Muscle layer of colon (tissue), 2 donors: ENCODE measurements around the gene LGR6.

Experiments used
- H3K27ac ChIP-seq: one replicate; pipeline ENCODE4 v1.7.0; 2013; ENCODE audit warnings: low read depth, mild to moderate bottlenecking, low read length, moderate library complexity
- H3K27me3 ChIP-seq, 2 donors: one replicate each; pipeline ENCODE4 v1.7.0; 2013; ENCODE audit warnings: low read length in 2 of 2, mild to moderate bottlenecking in 2 of 2; ENCODE audit not compliant: insufficient read depth in 2 of 2, control insufficient read depth in 1 of 2
- H3K36me3 ChIP-seq: one replicate; pipeline ENCODE4 v1.7.0; 2013; ENCODE audit warnings: mild to moderate bottlenecking, low read length; ENCODE audit not compliant: insufficient read depth
- H3K4me1 ChIP-seq: one replicate; pipeline ENCODE4 v1.7.0; 2013; ENCODE audit warnings: mild to moderate bottlenecking, low read length; ENCODE audit not compliant: insufficient read depth
- H3K4me3 ChIP-seq, 2 donors: one replicate each; pipeline ENCODE4 v1.7.0; 2013; ENCODE audit warnings: low read length in 2 of 2, low read depth in 1 of 2, mild to moderate bottlenecking in 1 of 2, moderate library complexity in 1 of 2
- H3K9ac ChIP-seq: one replicate; pipeline ENCODE4 v1.7.0; 2013; ENCODE audit warnings: low read length
- H3K9me3 ChIP-seq: one replicate; pipeline ENCODE4 v1.7.0; 2013; ENCODE audit warnings: mild to moderate bottlenecking, low read length
- donor health status: abdominal sarcoma.
- donor health status: Adenocarcinoma of cecum.

Gene LGR6

DNA sequence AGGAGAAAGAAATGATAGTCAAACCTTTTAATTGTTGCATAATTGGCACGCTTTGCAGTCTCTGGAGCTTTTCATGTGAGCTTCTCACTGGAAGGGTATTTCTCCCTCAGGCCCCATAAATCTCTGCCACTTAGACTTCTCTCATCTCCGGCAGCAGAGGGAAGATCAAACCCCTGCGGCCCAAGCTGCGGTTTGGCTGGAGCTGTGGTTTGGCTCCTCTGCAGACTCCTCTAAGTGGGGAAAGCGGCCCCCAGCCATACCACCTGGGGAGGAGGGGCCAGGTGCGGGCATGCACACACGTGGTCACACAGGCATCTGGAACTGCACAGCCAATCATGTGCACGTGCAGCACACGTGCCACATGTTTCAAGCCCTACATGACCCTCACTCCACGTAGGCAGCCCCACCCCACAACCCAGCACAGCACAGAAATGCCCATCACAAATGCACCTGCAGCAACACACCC, 89.8 kb downstream of the LGR6 start:
- Histone ChIP-seq H3K9me3 (no peaks in the 10 kb centered on the region), H3K27me3 (no peaks in the 10 kb centered on the region), H3K4me3 (no peak overlapping the region), H3K27ac (no peak overlapping the region), H3K36me3 (no peaks in the 10 kb centered on the region), H3K9ac (no peak overlapping the region), H3K4me1 (no peaks in the 10 kb centered on the region)

DNA sequence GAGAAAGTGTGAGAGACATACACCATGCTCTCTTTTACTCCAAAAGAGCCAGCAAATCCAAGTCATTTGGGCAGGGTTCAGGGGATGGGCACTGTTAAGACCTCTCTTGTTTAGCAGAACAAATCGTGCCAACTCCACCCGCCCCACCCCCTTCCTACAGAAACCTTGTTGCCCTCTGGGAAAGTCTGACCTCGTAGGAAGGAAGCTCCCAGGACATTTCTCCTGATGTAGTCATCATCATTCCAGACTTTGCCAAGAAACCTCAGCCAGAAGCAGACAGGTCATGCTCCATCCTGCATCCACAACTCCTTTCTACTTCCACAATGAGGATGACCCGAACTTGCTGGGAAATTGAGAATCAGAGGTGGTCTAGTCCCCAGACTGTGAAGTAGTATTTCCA, 90.4 kb downstream of the LGR6 start:
- H3K36me3 ChIP-seq: no peaks in the 10 kb centered on the region
- H3K4me3 ChIP-seq: no peak overlapping the region
- H3K9ac ChIP-seq: no peak overlapping the region
- H3K4me1 ChIP-seq: no peaks in the 10 kb centered on the region
- H3K9me3 ChIP-seq: no peaks in the 10 kb centered on the region
- H3K27ac ChIP-seq: no peak overlapping the region
- H3K27me3 ChIP-seq: no peaks in the 10 kb centered on the region

DNA sequence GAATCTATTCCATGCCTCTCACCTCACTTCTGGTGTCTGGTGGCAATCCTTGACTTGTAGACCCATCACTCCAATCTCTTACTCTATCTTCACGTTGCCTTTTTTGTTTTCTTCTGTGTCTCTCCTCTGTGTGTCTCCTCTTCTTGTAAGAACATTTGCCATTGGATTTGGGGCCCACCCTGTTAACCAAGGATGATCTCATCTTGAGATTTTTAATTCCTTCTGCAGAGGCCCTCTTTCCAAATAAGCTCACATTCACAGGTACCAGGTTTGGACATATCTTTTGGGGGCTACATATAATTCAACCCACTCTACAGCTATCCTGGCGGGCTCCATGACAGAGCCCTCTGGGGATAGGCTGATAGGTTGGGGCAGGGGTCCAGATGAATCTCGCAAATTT, 92.3 kb downstream of the LGR6 start:
- no peaks in the 10 kb centered on the region for H3K4me1 ChIP-seq
- no peaks in the 10 kb centered on the region for H3K9me3 ChIP-seq
- no peaks in the 10 kb centered on the region for H3K27me3 ChIP-seq
- no peak overlapping the region for H3K27ac ChIP-seq
- H3K4me3 ChIP-seq: no peak overlapping the region
- no peak overlapping the region for H3K9ac ChIP-seq
- H3K36me3 ChIP-seq: no peaks in the 10 kb centered on the region

DNA sequence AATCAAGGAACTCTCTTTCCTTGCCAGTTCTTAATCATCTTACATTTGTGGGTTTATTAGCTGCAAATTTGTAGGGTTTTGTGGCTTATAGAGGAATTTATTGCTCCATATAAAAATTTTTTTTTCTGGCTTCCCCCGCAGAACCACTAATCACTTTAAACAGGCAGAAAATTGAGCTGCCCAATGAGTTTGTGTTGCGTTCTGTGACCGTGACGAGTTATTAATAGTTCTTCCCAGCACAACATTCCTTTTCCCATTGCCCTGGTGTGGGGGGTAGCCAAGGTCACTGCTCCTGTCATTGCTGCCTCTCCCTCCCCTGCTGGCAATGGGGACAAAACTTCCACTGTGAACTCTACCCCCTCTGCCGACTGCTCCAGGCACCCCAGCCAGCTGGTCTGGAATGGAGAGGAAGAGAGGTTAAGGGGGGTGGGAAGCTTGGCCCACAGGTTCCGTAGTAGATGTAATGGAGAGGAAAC, 93.1 kb downstream of the LGR6 start:
- H3K36me3 ChIP-seq: no peaks in the 10 kb centered on the region
- no peak overlapping the region for H3K27ac ChIP-seq
- H3K27me3 ChIP-seq: no peaks in the 10 kb centered on the region
- H3K4me3 ChIP-seq: no peak overlapping the region
- H3K9me3 ChIP-seq: no peaks in the 10 kb centered on the region
- no peaks in the 10 kb centered on the region for H3K4me1 ChIP-seq
- H3K9ac ChIP-seq: no peak overlapping the region

DNA sequence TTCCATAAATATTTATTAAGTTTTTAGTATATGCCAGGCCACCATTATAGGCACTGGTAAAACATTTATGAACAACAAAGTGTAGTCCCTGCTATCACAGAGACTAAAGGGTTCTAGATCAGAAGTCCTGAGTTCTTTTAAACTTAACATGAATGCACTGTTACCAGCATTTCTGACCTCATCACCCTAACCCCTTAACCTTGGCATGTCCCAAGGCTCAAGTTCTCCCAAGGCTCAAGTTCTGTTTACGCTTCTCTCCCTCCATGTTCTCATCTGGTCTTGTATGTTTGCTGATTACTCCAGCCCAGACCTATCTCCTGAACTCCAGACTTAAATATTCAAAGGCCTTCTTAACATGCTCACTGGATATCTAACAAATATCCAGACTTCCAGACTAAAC, 93.6 kb downstream of the LGR6 start:
- Histone ChIP-seq H3K4me1 (no peaks in the 10 kb centered on the region), H3K27ac (no peak overlapping the region), H3K27me3 (no peaks in the 10 kb centered on the region), H3K9ac (no peak overlapping the region), H3K9me3 (no peaks in the 10 kb centered on the region), H3K4me3 (no peak overlapping the region), H3K36me3 (no peaks in the 10 kb centered on the region)

DNA sequence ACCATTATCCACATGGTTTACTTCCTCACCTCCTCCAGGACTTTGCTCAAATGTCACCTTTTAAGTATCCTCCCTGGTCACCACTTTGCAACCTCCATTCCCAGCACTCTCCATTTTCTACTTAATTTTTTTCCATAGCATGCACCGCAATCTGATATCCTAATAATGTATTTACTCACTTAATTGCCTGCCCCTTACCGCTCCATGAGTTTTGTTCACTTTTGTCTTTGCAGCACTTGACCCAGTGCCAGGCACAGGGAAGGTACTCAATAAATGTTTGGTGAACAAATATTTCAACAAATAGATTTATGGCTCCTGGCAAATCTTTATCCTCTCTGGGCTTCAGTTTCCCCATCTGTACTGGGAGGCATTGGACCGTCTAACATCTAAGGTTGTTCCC, 94.6 kb downstream of the LGR6 start:
- Histone ChIP-seq H3K4me1 (no peaks in the 10 kb centered on the region), H3K27ac (no peak overlapping the region), H3K36me3 (no peaks in the 10 kb centered on the region), H3K9ac (no peak overlapping the region), H3K9me3 (no peaks in the 10 kb centered on the region), H3K4me3 (no peak overlapping the region), H3K27me3 (no peaks in the 10 kb centered on the region)

DNA sequence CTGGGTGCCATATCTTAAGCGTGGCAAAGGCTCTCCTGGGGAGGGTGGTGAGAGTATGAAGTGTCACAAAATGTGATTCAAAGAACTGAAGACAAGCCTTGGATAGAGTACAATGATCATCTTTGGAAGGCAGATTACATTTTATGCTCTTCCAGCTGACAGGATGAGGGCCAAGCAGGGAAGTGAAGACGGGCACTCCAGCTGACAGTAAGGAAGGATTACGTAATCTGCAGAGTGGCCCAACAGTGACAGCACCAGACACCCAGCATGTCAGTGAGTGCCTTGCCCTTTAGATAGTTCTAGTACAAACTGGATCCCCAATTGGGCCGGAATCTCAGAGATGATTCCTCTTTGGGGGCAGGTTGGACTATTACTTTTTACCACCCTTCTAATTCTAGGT, 95.4 kb downstream of the LGR6 start:
- Histone ChIP-seq H3K27me3 (no peaks in the 10 kb centered on the region), H3K4me3 (no peak overlapping the region), H3K9ac (no peak overlapping the region), H3K4me1 (no peaks in the 10 kb centered on the region), H3K27ac (no peak overlapping the region), H3K9me3 (no peaks in the 10 kb centered on the region), H3K36me3 (no peaks in the 10 kb centered on the region)

DNA sequence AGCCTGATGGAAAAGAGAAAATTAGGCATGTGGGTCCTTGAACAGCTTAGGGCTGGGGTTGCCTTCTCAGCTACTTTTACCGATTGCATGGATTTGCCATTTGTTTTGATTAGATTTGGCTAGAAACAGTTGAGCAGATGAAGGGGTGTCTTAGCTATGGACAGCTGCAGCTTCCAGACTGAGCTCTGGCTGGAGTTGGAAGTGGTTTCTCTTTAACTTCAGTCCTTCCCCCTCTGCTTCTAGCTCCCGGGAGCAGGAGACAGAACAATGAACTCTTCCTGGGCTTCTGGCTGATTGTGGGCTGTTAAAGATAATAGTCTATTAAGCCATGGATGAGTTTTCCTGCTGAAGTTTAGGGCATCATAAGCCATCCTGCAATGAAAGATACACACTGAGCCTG, 97.4 kb downstream of the LGR6 start:
- H3K4me3 ChIP-seq: no peak overlapping the region
- H3K27me3 ChIP-seq: no peaks in the 10 kb centered on the region
- H3K4me1 ChIP-seq: no peaks in the 10 kb centered on the region
- H3K27ac ChIP-seq: no peak overlapping the region
- no peaks in the 10 kb centered on the region for H3K36me3 ChIP-seq
- H3K9ac ChIP-seq: no peak overlapping the region
- H3K9me3 ChIP-seq: no peaks in the 10 kb centered on the region

DNA sequence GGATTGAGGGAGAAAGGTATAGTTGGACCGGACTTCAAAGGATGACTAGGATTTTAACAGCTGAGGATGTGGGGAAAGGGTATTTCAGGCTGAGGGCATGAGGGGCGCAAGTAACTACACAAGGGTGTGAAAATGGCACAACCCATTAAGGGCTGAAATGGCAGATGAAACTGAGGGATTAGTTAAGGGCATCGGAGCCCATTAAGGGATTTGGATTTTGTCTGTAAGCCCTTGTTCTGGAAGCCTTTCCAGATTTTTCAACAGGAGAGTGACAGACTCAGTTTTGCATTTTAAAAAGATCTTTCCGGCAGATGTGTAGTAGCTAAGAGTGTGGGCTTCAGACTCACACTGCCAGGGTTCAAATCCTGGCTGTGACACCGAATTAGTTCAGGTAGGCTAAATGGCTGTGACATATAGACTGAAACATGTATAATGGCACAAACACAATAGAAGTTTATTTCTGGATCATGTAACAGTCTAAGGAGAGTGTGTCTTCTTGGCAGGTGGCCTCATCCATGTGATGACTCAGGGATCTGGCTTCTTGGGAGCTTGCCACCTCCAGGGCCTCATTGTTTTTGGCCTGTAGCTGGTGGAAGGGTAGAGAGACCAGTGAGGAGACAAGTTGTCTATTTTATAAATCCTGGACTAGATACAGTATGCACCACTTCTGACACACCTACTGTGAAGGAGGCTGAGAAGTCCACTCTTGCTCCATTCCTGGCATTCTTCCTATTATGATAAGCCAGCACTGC, 98.5 kb downstream of the LGR6 start:
- no peaks in the 10 kb centered on the region for H3K27me3 ChIP-seq
- no peak overlapping the region for H3K4me3 ChIP-seq
- no peaks in the 10 kb centered on the region for H3K9me3 ChIP-seq
- H3K9ac ChIP-seq: no peak overlapping the region
- H3K4me1 ChIP-seq: no peaks in the 10 kb centered on the region
- no peaks in the 10 kb centered on the region for H3K36me3 ChIP-seq
- no peak overlapping the region for H3K27ac ChIP-seq

DNA sequence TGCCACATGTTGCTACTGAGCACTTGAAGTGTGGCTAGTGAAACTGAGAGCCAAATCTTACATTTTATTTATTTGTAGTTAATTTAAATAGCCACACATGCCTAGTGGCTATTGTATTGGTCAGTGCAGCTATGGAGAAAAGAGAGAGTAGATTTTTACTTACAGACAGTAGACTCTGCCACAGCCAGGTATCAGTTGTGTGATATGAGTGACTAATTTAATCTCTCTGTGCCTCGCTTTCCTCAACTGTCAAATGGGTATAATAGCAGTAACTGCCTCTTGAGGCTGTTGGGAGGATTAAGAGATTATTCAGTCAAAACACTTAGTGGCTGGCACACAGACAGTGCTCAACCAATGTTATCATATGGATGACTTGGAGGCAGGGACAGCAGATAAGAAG, 99.2 kb downstream of the LGR6 start:
- Histone ChIP-seq H3K4me1 (no peaks in the 10 kb centered on the region), H3K9ac (no peak overlapping the region), H3K27me3 (no peaks in the 10 kb centered on the region), H3K27ac (no peak overlapping the region), H3K36me3 (no peaks in the 10 kb centered on the region), H3K4me3 (no peak overlapping the region), H3K9me3 (no peaks in the 10 kb centered on the region)

DNA sequence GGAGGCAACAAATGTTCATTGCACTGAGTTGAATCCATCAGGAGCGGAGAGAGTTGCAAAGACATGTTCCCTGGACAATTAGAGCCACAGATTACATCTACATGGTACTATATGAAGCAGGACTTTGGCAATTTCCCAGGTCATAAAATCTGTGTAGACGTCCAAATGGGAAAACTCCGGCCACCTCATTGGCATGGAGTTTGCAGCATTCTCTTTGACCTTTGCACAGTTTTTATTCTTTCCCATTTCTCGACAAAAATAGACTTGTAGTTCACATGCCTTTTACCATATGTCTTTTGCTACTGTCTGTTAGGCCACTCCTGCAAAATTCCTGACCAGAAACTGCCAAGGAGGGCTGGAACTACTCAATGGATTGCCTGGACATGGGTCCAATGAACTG, 100.0 kb downstream of the LGR6 start:
- H3K9me3 ChIP-seq: no peaks in the 10 kb centered on the region
- H3K27me3 ChIP-seq: no peaks in the 10 kb centered on the region
- no peaks in the 10 kb centered on the region for H3K4me1 ChIP-seq
- no peaks in the 10 kb centered on the region for H3K36me3 ChIP-seq
- no peak overlapping the region for H3K9ac ChIP-seq
- no peak overlapping the region for H3K4me3 ChIP-seq
- H3K27ac ChIP-seq: no peak overlapping the region

DNA sequence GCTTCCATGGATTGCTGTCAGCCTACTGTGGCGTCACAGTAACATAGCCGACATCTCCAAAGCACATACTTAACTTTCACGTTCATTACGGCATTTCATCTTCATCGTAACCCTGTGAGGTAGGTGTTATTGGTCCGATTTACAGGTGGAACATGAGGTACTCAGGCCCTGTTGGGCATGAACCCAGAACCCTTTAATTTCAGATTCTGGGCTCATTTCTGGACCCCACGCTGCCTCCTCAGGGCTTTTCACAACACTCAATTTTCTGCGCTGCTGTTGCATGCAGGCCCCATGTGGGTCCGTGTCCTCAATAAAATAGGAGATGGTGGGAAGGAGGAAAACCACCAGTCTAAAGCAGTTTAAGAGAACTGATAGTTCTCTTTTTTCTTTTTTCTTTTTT, 108.6 kb downstream of the LGR6 start:
- Histone ChIP-seq H3K36me3 (no peaks in the 10 kb centered on the region), H3K27me3 (no peaks in the 10 kb centered on the region), H3K4me1 (no peaks in the 10 kb centered on the region), H3K4me3 (no peak overlapping the region), H3K27ac (no peak overlapping the region), H3K9me3 (no peaks in the 10 kb centered on the region), H3K9ac (no peak overlapping the region)
